Esophagus muscularis mucosa (tissue), 4 donors: ENCODE data around the gene AKAP11.

Experiments used
- EP300 ChIP-seq: sonication (generic); formaldehyde crosslinking; IDR thresholded peaks from one replicate; pipeline ENCODE4 v1.6.1; 2017; ENCODE audit warnings: antibody characterized with exemption
- POLR2AphosphoS5 ChIP-seq, 2 donors: sonication (generic); formaldehyde crosslinking; IDR thresholded peaks; one replicate each; pipeline ENCODE4 v1.6.1; 2017; ENCODE audit warnings: antibody characterized with exemption in 2 of 2
- TF ChIP-seq, protein P1 (sequence below), 3 experiments: fragments of 200-600 bp in 2 of 3; fragments of 450-650 bp in 1 of 3; sonication (generic) in 2 of 3; IDR thresholded peaks; one replicate each; pipeline ENCODE4 v1.5.1; 2017 to 2019; ENCODE audit warnings: antibody characterized with exemption in 3 of 3, mild to moderate bottlenecking in 2 of 3, moderate library complexity in 1 of 3

DNA sequence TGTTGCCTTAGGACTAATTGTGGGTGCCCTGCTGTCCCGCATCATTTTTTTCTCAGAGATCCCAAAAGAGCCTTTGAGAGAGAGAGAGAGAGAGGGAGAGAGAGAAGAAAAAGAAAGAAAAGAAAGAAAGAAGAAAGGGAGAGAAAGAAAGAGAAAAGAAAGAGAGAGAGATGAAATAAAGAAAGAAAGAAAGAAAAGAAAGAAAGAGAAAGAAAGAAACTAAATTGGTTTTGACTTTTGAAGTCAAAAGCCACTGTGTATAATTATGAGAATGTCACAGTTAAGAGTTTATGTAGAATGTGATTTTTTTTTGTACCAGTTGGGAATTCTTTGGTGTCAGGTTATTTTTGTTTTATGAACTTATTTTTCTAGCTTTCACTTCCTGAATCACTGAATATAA lies 43.4 kb upstream of the AKAP11 start:
- TF ChIP-seq, protein P1, sequence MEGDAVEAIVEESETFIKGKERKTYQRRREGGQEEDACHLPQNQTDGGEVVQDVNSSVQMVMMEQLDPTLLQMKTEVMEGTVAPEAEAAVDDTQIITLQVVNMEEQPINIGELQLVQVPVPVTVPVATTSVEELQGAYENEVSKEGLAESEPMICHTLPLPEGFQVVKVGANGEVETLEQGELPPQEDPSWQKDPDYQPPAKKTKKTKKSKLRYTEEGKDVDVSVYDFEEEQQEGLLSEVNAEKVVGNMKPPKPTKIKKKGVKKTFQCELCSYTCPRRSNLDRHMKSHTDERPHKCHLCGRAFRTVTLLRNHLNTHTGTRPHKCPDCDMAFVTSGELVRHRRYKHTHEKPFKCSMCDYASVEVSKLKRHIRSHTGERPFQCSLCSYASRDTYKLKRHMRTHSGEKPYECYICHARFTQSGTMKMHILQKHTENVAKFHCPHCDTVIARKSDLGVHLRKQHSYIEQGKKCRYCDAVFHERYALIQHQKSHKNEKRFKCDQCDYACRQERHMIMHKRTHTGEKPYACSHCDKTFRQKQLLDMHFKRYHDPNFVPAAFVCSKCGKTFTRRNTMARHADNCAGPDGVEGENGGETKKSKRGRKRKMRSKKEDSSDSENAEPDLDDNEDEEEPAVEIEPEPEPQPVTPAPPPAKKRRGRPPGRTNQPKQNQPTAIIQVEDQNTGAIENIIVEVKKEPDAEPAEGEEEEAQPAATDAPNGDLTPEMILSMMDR (IDR thresholded peaks at IDR 0.05), result no peak
- no peak for TF ChIP-seq POLR2AphosphoS5 (IDR thresholded peaks at IDR 0.05)
- no peak for TF ChIP-seq EP300
